GM18519 (cell line): ENCODE results near the gene EXOC7.

Experiments used
- ATAC-seq: cut with Tn5 transposase; IDR thresholded peaks from one replicate; pipeline ENCODE4 v1.9.1; 2021; ENCODE audit warnings: mild to moderate bottlenecking, moderate library complexity; ENCODE audit not compliant: unreplicated experiment, low FRiP score

Gene EXOC7

DNA sequence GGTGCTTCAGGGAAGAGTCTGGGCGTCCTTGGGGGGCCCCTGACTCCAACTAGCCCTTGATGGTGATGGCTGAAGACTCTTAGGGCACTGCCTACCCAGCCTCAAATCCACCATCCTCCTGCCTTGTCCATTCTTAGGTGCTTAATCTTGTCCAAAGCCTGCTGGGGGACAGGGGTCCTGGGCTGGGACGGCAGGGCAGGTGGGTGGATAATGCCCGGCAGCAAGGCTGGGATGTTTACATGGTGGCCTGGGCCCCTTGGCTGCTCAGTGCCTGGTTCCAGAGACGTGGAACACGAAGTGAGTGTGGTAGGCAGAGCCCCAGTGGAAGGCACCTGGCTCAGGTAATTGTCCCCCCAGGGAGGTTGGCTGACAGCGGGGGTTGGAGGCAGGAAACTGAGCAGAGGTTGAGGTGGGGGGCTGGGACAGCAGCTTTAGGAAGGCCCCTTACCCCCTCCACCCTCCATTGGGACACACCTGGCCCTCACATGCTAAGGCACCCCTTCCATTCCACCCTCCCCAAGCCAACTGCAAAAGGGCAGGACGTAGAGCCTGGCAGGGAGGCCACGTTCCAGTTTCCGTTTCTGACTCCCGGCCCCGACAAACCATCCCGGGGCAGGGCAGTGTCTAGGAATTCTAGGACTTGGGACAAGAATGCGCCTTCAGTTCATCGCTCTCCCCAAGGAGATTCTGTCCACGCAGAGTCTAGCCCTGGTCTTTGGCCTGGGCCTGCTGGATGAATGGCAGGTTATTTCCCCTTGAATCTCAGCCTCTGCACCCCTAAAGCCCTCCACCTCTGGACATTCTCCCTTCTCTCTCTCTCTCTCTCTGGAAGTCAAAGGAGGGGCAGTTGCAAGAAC, 35.5 kb upstream of the EXOC7 start:
- ATAC-seq: no peak

DNA sequence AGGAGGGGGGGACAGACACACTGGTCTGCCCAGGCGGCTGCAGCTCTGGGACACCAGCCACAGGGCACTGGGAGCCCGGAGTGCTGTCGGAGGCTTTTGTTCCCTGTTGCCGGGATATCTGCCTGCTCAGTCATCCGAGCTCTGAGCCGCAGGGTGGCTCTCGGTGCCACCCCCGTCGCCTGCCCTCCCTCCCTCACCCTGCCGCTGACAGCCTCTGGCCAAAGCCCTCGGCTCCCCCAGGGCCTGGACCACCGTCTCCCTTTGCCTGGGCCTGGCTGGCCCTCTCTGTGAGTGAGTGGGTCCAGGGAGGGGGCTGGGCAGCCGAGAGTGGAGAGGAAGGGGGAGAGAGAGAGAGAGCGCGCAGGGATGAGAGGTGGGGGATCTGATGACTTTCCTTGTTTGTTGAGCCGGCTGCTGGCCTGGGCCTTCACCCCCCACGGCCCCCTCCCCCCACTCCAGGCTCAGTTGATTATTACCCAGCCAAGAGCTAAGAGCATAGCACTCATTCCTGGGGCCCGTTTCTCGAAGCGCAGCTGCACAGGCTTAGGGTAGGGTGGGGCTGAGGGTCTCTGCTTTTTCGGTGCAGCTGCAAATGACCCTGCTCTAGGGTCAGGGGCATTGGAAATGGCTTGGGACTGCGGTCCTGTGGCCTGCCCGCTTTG, 34.8 kb upstream of the EXOC7 start:
- no peak for ATAC-seq

DNA sequence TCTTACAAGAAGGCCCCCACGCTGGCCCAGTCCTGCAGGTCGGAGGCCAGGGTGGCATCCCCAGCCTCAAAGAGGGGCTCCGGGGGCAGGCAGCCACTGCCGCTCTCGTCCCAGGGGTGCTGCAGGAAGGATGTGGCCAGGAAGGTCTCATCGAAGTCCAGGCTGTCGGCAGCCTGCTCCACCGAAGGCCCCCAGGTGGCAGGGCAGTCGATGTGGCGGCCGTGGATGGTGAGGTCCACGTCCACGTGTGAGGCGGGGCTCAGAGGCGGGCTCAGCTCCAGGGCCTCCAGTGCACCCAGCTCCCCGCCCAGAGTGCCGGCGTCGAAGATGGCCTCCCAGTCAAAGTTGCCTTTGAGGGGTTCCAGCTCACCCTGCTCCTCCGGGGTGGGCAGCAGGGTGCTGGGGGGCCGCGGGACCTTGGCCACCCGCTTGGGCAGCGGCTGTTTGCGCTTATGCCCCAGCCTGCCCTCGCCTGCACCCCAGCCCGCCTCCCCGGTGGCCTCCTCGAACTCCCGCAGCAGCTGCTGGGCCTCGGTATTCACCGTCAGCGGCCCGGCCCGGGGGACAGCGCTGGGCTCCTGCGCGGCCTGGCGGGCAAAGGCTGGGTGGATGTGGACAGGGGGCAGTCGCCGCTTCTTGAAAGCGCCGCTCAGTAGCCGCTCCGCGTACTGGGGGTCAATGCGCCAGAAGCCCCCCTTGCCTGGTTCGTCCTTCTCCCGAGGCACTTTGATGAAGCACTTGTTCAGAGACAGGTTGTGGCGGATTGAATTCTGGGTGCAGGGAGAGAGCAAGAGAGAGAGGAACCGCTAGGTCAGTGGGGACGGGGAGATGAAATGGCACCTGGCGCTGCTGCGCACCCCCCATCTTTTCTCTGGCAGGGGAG, 34.0 kb upstream of the EXOC7 start:
- ATAC-seq: no peak

DNA sequence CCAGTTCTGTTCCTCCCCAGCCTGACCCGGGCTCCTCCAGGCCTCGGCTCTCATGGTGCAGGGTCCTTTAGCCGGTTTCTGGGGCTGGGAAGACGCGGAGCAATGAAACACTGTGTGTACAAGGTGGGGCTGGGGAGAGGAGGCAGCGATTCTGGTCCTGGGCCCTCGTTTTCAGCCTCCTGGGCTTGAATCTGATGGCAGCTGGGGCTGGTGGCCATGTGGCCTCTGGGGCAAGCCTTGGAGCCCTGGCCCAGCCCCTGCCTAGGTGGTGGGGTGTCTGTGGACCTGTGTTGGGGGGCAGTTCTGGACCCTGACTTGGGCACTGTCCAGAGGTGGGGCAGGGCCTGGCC, 33.4 kb upstream of the EXOC7 start:
- ATAC-seq: no peak

DNA sequence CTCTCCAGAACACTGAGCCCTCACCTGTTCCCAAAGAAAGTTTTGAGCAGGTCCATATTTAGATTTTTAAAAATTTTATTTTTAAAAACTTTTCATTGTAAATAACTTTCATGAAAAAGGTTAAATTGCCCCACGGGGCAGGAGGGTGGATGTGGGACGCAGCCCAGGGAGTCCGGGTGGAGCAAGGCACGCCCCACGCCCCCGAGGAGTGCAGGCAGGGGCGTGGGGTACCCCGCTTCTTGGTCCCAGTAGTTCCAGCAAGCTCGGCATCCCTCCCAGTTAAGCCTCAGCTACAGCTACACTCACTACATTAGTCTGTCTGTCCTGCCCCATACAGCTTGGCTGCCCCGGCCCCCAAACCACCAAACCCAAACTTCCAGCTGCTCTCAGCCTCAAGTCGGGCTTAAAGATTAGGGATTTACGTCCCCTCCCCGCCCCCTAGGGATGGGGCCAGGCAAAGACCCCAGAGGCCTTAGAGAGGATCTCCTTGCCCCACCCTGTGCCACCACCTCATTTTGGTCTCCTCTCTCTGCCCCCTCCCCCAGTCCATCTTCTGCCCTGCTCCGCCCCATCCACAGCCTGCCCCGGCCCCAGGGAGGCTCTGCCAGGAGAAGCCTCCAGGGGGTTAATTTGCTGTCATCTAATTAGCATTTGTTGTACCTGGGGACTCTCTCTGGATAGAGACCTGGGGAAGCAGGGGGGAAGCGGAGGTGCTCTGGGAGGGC, 32.9 kb upstream of the EXOC7 start:
- ATAC-seq: no peak

DNA sequence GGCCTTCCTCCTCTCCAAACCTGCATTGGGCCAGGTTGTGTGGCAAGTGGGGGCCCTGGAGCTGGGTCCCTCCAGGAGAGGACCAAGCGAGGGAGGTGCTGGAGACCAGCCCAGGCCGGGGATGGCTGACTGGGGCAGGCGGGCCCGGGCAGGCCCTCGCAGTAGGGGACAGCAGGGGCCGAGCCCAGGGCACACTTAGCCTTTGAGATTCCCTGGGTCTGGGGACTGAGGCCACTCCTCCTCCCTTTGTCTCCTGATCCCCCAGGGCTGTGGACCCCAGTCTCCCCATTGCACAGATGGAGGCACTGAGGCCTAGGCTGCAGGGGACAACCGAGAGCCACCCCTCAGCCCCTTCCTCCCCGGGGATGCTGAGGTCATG, 32.2 kb upstream of the EXOC7 start:
- no peak for ATAC-seq

DNA sequence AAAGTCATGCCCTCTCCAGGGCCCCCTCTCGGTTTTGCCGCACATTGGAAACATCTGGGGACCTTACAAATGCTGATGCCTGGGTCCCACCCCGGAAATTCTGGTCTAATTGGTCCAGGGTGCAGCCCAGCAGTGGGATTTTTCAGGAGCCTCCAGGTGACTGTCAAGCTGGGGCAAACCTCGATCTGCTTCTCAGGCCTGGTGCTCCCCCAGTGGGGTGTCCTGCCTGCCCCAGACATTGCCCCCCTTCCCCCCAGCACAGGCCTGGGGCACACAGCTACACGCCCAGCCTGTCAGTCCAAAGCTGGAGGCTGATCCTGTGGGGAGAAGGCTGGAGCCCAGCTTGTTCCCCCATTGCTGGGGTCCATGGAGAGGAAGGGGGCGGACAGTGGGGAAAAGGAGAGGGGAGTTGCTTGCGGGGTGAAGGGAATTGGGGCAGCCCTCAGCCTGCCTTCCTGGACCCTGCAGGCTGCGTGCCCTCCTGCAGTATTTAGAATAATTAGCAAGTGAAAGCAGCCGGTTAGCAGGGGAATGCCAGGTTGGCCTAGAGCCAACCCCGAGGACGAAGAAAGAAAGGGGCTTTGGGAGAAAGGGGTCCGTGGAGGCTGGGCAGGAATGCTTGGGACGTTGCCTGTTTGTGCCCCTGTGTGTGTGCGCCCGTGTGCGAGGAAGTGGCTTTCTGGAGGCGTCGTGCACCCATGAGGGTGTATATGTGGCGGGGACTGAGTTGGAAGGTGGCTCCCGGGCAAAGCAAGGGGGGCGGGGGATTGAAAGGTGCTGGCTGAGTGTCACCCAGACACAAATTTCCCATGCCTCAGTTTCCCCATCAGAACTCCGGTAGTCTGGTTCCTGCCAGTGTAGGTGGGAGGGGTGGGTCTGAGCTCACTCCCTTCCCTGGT, 31.6 kb upstream of the EXOC7 start:
- no peak for ATAC-seq

DNA sequence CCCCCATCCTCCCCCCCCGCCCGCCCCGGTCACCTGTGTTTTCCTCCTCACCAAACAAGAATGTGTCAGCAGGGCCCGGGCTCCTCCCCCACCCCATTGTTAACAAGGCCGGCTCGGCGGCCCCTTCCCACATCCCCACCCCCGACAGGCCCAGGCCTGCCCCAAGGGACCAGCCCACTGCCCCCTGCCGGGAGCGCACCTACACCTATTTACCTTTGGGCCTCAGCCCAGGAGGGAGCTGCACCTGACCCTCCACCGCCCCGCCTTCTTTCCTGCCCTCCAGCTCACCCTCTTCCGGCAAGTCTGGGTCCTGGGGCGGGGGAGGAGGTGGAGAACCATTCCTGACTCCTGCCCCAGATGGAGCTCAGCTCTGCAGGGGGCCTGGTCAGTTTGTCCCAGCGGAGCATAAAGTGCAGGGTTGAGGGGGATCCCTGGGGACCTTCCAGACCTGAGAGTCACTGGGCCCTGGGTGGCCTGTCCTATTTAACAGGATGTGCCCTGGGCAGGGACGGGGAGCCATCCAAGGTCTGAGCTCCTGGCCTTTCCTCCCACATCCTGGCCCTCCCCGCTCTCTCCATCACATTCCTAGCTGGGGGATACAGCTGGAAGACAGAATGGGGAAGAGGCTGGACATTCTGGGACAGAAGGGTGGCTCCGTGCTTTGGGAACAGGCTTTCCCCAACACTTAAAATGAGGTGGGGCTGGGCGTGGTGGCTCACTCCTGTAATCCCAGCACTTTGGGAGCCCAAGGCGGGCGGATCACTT, 29.2 kb upstream of the EXOC7 start:
- ATAC-seq: no peak

DNA sequence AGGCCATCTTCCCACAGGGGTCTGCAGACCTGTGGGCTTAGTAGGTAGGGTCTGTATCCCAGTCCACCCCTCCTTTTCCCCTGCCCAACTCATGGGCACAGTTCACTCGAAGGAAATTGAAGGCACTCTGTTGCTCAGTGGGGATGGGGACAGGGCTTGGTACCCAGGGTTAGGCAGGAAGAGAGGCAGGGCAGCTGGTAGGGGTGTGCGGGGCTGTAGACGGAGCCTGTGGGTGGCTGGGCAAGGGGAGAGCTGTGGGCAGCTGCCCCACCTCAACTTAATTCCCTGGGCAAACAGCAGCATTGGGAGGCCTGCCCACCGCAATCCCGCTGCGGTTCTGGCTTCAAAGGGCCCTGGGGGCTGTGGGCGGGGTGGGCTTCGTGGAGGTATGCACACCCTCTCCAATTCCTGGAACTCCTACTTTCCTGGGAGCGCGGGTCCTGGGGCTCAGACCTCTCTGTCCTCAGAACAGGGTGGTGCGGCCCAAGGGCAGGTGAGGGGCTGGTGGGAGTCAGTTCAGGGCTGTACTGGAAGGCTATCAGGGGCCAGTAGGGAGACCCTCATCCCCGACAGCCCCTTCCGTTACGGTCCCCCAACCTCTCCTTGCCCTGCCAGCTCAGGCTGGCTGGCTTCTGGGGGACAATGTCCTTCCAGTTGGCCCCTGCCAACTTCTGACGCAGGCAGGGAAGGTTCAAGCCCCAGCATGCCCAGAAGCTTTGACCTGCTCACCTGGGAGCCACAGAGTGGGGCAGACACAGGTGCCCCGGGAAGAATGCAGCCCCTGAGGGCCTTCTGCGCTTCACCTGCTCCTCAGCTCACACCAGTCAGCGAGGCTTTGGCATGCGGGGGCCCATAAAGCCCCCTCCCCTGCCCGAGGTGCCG, 28.3 kb upstream of the EXOC7 start:
- ATAC-seq: no peak

DNA sequence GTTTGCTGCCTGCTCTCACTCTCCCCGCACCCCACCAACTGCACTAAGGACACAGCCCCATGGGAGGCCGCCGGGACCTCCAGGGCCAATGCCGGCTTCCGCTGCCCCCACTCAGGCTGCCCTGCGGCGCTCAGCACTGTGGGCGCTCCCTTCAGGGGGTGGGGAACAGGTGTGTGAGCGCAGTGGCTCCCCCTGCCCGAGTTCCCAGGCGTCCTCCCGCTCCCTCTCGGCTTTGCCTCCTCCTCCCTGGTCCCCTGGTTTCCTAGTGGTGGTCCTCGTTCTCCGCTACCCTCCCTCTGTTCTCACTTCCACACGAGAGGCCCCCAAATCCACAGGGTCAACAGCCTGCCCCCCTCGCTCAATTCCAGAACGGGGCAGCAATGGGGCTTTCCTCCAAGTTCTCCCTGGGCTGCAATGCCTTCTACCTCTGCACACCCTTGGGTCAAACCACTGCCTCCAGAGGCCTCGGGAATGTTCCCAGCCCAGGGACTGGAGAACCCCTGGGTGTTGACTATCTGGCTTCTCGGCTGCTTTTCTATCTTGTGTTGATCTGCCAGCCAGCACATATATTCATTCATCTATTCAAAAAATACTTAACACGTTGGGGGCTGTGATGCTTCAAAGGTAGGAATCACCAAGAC, 27.6 kb upstream of the EXOC7 start:
- ATAC-seq: no peak

DNA sequence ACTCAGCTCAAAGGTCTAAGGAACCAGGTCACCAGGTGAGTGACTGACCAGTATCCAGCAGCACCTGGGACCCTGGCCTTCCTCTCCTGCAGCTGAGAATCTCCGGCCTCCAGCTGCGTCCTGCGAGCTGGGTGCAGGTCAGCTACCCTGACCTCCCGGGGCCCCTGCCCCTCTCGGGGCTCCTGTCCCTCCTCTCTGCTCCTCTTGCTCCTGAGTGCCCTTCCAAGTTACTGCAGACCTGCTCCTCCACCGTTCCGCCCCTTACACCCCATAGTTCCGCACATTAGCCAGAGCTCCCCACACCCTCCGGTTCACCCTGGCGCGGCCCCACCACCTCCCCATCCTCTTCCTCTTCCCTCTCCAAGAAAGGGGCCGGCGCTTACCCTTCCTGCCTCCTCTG, 26.9 kb upstream of the EXOC7 start:
- ATAC-seq: no peak

DNA sequence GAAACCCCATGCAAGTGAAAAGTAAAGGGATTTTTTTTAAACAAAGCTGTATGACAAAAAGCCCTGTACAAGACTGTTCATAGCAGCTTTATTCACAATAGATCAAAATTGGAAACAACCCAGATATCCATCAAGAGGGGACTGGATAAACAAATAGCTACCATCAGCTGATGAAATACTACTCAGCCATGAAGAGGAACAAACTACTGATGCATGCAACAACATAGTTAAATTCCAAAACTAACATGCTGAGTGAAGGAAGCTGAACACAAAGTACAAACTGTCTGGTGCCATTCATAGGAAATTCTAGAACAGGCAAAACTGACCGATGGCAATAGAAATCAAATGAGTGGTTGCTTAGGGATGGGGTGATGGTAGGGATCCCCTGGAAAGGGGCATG, 22.3 kb upstream of the EXOC7 start:
- ATAC-seq: no peak

DNA sequence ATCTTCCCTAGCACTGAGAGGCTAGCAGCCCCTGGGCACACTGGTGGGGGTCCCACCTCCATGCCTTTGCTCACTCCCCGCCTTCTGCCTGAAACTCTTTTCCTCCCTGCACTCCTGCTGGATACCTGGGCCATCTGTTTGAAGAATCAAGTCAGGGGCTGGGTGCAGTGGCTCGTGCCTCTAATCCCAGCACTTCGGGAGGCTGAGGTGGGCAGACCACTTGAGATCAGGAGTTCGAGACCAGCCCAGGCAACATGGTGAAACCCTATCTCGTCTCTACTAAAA, 21.7 kb upstream of the EXOC7 start:
- ATAC-seq: no peak

DNA sequence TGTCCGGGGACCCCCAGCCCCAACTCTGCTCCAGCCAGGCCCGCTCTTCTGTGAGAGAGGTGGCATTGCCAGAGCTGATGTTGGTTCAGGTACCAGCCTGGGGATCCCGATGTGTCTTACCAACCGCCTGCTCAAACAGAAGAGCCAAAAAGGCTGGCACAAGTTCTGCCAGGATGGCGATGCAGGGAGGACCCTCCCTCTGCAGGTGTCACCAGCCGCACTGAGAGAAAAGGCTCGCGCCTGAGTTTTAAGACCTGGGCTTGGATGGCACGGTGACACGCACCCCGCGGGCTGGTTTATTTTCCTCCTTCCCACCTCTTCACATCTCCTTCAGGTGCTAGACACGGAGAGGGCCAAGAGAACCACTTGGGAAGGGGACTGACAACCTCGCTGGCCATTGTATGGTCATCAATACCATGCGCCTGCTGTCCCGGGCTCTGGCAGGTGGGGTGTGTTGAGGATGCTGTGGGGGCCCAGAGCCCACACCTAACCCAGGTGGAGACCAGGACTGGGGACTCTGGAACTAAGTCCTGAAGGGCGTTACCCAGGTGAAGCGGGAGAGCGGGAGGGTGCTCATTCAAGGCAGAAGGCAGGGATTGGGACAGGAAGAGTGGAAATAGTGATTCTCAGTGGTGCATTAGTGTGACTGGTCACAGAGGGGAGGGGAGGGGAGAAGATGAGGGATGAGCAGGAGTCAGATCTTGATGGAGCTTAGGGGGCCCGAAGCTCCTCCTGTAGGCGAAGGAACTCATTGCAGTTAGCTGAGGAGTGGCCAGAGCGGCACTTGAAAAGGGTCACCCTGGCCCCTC, 21.2 kb upstream of the EXOC7 start:
- ATAC-seq: no peak

DNA sequence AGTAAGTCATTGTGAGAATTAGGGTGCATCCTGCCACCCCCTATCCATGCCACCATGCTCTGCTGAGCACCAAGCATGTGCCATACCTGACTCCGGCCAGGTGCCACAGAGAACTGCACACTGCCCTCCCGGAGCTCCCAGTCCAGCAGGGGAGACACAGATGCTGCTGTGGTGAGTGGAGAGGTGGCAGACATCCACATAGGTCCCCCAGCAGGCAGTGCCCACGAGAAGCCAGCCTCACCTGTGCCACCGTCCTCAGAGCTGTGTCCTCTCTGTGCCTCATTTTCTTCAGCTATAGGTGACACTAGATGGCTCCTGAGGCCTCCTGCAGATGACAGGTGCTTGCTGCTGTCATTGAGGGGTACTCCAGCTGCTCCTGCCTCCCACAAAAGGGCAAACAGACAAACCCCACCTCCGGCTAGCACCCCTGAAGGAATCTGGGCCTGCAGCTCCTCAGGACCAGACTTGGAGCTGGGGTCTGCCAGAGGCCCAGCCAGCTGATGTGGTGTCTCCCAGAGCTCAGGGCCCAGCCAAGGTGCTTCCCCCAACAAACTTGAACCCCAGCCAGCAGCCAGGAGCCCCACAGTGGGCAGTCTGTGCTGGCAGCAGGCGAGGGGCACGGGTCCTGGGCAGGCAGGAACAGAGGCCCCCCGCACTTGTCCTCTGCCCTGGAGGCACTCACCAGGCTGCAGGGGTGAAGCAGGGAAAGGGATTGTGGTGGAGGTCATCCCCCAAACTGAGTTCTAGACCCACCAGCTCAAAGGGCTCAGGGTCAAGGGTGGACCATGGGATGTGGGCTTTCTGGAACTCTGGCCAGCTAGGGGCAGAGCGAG, 20.4 kb upstream of the EXOC7 start:
- no peak for ATAC-seq

DNA sequence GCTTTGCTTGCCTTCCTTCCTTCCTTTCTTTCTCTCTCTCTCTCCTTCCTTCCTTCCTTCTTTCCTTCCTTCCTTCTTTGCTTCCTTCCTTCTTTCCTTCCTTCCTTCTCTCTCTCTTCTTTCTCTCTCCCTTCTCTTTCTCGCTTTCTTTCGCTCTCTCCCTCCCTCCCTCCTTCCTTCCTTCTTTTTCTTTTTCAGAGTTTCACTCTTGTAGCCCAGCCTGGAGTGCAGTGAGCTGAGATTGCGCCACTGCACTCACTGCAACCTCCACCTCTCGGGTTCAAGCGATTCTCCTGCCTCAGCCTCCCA, 19.6 kb upstream of the EXOC7 start:
- ATAC-seq: no peak
